AG09309 (cell line): ENCODE measurements around the gene EDIL3.
"Not testable (repeated sequence)": the region's sequence is repeated elsewhere in the genome, so short reads cannot be mapped to it uniquely, and the experiment has no call there.

Experiments used
- DNase-seq: peaks from one replicate; pipeline ENCODE4 v3.0.0-alpha.2; 2010; ENCODE audit warnings: low read depth
- H3K4me3 ChIP-seq: 2 replicates; pipeline ENCODE4 v1.5.1; 2011; ENCODE audit warnings: mild to moderate bottlenecking, low read depth, low read length, moderate library complexity; ENCODE audit not compliant: control insufficient read depth
- TF ChIP-seq, protein P1 (sequence below): IDR thresholded peaks from 2 replicates; pipeline ENCODE4 v1.5.1; 2011; ENCODE audit warnings: mild to moderate bottlenecking, low read depth, low read length, inconsistent platforms; ENCODE audit not compliant: insufficient read depth, control insufficient read depth; ENCODE audit errors: missing control alignments

EDIL3 gene

DNA sequence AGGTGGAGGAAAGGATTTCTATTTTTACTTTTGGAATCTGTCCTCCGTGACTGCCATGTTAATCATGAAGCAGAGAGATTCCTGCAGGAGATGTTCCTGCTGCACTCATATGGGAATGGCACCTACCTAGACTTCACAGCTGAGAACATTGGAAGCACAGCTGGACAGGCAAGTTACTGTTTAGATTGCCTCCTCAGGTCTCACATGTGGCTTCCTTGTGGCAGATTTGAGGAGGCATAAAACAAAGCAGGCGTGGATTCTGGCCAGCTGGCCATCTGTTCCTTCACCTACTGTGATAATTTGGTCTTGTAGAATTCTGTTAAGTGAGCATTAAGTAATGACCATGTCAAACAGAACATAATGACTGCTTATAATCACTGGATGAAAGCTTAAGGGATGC lies 193.4 kb downstream of the EDIL3 start:
- no peak overlapping the region for H3K4me3 ChIP-seq
- TF ChIP-seq, protein P1, sequence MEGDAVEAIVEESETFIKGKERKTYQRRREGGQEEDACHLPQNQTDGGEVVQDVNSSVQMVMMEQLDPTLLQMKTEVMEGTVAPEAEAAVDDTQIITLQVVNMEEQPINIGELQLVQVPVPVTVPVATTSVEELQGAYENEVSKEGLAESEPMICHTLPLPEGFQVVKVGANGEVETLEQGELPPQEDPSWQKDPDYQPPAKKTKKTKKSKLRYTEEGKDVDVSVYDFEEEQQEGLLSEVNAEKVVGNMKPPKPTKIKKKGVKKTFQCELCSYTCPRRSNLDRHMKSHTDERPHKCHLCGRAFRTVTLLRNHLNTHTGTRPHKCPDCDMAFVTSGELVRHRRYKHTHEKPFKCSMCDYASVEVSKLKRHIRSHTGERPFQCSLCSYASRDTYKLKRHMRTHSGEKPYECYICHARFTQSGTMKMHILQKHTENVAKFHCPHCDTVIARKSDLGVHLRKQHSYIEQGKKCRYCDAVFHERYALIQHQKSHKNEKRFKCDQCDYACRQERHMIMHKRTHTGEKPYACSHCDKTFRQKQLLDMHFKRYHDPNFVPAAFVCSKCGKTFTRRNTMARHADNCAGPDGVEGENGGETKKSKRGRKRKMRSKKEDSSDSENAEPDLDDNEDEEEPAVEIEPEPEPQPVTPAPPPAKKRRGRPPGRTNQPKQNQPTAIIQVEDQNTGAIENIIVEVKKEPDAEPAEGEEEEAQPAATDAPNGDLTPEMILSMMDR, result no peak
- DNase-seq, result no peak

DNA sequence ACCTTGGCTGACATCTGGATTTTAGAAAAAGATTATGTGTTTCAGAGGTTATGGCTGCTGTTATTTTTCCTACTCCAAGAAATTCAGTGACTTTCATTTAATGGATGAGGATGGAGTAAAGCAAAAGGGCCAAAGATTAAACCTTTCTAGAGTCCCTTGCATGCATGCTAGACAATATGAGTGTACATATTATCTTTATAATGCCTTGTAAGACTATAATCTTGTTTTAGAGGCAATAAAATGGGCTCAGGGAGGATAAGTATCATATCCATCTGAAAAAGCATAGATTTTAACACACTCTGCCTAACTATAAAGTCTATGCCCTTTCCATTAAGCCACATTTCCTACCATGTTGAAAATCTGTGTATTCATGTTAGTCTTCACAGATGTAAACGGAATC lies 199.8 kb downstream of the EDIL3 start:
- DNase-seq, result no peak
- no peak overlapping the region for H3K4me3 ChIP-seq
- TF ChIP-seq, protein P1, result no peak

DNA sequence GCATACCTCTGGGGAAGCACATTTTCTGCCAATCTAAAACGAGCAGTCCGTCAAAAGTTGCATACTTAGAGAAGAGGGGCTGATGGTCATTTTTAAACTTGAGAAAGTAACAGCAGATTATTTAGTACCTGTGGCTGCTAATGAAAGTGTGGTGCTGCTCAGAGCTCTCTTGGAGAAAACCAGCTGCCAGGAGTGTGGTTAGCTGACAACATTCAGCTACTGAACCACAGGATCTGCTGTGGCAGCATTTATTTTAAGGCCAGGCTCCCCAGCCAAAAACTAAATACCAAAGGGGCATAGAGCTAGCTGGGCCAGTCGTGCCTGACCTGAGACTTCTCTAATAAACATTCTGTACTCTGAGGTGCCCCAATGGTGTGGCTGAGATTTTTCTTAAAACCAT lies 203.6 kb downstream of the EDIL3 start:
- no peak overlapping the region for H3K4me3 ChIP-seq
- peak; percentile 2 for DNase-seq
- TF ChIP-seq, protein P1, result no peak

DNA sequence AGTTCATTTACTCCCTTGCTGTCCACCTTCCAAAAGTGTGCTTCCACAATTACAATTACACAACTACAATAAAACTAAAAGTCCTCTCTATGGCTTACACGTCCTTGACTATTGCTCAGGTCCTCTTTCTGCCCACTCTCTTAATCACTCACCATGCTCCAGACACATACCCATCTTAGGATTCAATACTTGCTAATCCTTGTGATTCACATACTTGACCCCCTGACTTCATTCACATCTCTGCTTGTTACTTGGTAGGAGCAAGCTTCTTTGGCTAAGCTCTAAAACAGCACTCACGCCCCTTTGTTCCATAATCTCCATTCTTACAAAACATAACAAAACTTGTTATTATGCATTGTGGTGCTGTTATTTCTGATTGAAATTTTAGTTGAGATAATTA lies 215.8 kb downstream of the EDIL3 start:
- H3K4me3 ChIP-seq, result no peak overlapping the region
- TF ChIP-seq, protein P1, result no peak
- no peak for DNase-seq

DNA sequence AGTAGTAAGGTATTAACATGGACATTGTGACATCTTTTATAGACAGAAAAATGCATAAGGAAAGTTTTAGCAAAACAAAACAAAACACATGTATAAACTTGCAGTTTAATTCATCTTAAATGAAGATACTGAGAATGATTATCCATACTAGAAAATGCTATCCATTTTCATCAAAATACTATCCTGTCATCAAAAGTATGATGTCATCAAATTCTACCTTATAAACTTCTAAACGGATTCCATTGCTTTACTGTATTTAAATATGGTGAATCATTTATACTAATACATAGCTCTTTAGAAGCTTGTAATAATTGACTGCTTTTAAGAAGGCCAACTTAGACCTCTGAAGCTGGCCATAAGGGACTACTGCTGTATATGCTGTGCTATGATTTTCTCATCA lies 221.0 kb downstream of the EDIL3 start:
- no peak for DNase-seq
- TF ChIP-seq, protein P1, result no peak
- H3K4me3 ChIP-seq, result no peak overlapping the region

DNA sequence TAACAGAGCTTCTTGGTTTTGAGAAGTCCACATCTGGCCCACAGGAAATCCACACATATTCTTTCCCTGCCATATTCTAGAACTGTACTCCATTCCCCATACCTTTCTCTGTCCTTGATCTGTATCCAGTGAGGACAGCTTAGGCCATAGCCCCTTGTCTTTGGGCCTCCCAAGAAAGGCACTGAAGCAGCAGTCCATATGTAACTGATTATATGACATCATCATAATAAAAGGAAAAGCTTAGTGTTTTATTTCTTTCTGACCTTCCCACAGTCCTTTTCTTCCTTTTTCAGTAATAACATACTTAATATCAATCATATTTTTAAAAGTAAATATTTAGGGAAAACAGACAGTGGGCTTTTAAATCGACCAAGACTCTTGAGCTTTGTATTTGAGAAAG lies 222.0 kb downstream of the EDIL3 start:
- TF ChIP-seq, protein P1, result no peak
- H3K4me3 ChIP-seq, result no peak overlapping the region
- DNase-seq, result no peak

DNA sequence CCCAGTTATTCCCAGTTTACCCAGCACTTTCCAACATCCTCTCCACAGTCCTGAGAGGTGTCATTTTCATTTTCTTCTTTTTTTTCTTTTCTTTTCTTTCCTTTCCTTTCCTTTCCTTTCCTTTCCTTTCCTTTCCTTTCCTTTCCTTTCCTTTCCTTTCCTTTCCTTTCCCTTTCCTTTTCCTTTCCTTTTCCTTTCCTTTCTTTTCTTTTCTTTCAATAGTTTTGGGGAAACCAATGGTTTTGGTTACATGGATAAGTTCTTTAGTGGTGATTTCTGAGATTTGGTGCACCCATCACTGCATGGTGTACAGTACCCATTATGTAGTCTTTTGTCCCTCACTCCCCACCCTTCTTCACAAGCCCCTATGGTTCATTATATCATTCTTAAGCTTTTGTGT lies 224.0 kb downstream of the EDIL3 start:
- DNase-seq, H3K4me3 ChIP-seq: not testable (repeated sequence)

DNA sequence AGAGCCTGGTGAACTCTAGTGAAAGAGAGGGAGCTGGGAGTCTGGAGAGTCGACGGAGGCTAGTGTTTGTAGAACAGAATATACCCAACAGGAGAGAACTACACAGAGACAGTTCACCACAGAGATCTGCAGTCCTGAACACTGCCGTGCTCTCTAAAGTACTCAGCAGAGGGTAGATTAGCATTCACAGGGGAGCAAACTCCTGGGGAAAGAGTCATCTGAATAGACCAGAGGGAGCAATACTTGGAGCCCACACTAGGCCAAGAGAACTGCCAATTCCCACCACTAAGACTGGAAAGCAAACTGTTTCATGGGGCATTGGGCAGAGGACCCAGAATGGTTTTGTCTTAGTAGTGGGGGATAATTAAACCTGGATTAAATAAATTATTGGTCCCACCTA lies 235.6 kb downstream of the EDIL3 start:
- no peak for DNase-seq
- no peak overlapping the region for H3K4me3 ChIP-seq
- TF ChIP-seq, protein P1, result no peak
